ENCODE measurements around the gene RNF17. TPM values are rescaled to one million over a fixed set of nuclear protein-coding genes. Genes with fewer than 3 reads are reported as not detected.
A peak's percentile ranks its signal among the peaks of the same experiment; 100 is the strongest.

The RNF17 gene
- total and polyA plus RNA-seq, 2 donors, result 0.16 TPM; not detected in 1

DNA sequence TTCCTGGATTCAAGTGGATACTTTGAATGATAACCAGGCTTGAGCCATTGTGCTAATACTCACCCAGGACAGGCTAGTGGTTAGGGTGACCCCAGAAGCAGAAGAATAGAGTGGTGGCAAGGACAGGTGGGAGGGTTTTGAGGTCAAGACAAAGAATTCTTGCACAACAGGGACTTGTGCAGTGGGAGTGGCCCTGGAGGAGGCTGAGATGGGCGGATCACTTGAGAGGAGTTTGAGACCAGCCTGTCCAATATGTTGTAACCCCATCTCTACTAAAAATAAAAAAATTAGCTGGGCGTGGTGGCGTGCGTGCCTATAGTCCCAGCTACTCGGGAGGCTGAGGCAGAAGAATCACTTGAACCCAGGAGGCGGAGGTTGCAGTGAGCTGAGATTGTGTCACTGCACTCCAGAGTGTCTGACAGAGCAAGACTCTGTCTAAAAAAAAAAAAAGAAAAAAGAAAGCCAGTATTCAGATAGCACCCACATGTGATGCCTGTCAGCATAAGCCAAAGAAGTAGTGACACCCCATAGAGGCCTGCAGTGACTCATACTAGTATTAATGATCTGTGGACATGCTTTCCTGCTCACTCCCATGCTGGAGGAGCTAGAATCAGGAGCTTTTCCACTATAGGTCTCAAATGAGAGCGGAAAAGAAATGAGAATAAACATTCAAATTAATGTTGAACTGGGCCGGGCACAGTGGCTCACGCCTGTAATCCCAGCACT lies 78.7 kb downstream of the RNF17 start:
- H3K4me1 ChIP-seq (ENCODE audit: insufficient read depth), result no peaks in the 10 kb centered on the region
- no peak overlapping the region for H3K4me3 ChIP-seq (ENCODE audit: low read depth, low read length)
- 72% methylated on average over 9 of the region's 9 CpGs for WGBS
- no peak for DNase-seq (ENCODE audit: extremely low spot score)
- no peaks in the 10 kb centered on the region for H3K36me3 ChIP-seq (ENCODE audit: insufficient read depth)
- H3K27ac ChIP-seq (ENCODE audit: low read depth), result no peak overlapping the region

DNA sequence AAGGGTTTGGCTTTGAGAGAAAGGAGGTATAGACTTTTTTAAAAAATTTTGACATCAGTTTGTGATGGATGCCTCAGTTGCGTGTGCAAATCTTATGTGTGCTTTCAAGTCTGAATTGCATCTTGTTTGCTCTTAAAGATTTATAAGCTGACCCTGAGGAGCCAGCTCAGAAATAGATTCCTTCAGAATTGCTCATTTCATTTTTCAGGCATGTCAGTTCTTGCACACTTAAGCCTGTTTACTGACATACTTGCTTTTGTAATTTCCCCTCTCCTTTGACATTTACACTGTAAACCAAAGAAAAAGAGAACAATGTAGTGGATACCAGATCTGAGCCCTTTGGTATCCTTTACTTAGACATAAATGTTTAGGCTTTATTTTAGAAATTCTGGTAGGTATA lies 87.6 kb downstream of the RNF17 start:
- H3K4me1 ChIP-seq (ENCODE audit: insufficient read depth), result no peaks in the 10 kb centered on the region

DNA sequence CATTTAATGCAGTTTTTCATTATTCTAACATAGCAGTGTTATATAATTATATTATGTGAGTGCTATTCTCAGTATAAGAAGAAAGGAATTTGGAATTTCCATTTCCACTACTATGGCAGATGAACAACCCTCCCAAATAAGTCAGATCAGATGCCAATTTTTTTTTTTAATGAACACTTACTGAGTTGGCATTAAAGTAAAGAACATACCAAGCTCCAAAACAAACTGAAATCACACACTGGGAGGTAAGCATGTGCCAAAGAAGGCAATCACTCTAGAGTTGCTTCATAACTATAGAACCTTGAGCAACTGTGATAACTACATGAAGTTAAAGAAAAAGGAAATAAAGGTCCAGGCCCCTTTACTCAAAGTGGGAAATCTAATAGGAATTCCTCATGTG lies 90.3 kb downstream of the RNF17 start:
- DNase-seq (ENCODE audit: extremely low spot score), result no peak
- Histone ChIP-seq H3K4me3 (ENCODE audit: low read depth, low read length) (no peak overlapping the region), H3K36me3 (ENCODE audit: insufficient read depth) (no peaks in the 10 kb centered on the region), H3K27ac (ENCODE audit: low read depth) (no peak overlapping the region), H3K4me1 (ENCODE audit: insufficient read depth) (no peaks in the 10 kb centered on the region)

More for the DNA sequence above, 87.6 kb downstream of the RNF17 start:
- peak; percentile 37 for DNase-seq (ENCODE audit: extremely low spot score)
- WGBS, result 18% methylated on average over 1 of the region's 1 CpG
- Histone ChIP-seq H3K27ac (ENCODE audit: low read depth) (no peak overlapping the region), H3K4me3 (ENCODE audit: low read depth, low read length) (no peak overlapping the region), H3K36me3 (ENCODE audit: insufficient read depth) (no peaks in the 10 kb centered on the region)

DNA sequence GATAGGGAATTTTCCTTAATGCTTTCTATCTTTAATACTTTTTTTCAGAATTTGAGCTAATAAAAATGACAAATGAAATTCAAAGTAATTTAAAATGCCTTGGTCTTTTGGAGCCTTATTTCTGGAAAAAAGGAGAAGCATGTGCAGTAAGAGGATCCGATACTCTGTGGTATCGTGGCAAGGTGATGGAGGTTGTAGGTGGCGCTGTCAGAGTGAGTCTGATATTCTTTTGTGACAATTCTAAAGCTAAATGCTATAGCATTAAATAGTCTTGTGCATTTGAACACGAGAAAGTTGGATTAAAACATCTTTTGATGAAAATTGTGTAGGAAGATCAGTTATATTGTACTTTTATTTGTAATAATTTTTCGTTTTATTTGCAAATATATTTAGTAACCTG lies 95.0 kb downstream of the RNF17 start:
- no peaks in the 10 kb centered on the region for H3K36me3 ChIP-seq (ENCODE audit: insufficient read depth)
- no peak for DNase-seq (ENCODE audit: extremely low spot score)
- H3K4me1 ChIP-seq (ENCODE audit: insufficient read depth), result no peaks in the 10 kb centered on the region
- H3K4me3 ChIP-seq (ENCODE audit: low read depth, low read length), result no peak overlapping the region
- 82% methylated on average over 5 of the region's 5 CpGs for WGBS
- H3K27ac ChIP-seq (ENCODE audit: low read depth), result no peak overlapping the region

DNA sequence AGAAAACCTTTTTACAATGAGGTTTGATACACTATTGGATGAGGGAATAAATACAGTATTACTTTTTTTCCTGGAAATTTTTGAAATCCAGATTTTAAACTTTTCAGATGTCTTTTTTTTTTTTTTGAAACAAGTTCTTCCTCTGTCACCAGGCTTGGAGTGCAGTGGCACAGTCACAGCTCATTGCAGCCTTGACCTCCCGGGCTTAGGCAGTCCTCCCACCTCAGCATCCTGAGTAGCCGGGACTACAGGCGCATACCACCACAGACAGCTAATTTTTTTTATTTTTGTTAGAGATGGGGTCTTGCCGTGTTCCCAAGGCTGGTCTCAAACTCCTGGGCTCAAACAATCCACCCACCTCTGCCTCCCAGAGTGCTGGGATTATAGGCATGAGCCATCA lies 96.8 kb downstream of the RNF17 start:
- Histone ChIP-seq H3K36me3 (ENCODE audit: insufficient read depth) (no peaks in the 10 kb centered on the region), H3K4me3 (ENCODE audit: low read depth, low read length) (no peak overlapping the region)

DNA sequence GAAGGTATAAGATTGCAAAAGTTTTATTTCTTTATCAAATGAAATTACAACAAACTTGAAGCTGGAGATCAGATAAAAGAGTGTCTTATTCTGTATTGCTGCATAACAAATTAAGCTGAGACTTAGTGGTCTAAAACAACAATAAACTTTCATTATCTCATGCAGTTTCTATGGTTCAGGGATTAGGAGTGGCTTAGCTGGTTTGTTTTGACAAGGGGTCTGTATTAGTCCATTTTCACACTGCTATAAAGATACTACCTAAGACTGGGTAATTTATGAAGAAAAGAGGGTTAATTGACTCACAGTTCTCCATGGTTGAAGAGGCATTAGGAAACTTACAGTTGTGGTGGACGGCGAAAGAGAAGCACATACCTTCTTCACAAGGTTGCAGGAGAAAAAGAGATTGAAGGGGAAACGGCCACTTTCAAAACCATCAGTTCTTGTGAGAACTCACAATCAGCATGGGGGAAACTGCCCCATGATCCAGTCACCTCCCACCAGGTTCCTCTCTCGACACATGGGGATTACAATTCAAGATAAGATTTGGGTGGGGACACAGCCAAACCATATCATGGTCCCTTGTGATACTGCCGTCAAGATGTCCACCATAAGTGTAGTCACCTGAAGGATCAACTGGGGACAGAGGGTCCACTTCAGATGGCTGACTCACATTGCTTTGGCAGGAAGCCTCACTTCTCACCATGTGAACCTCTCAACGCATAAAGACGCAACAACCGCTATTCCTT lies 97.8 kb downstream of the RNF17 start:
- Histone ChIP-seq H3K36me3 (ENCODE audit: insufficient read depth) (no peaks in the 10 kb centered on the region), H3K4me3 (ENCODE audit: low read depth, low read length) (no peak overlapping the region), H3K4me1 (ENCODE audit: insufficient read depth) (no peaks in the 10 kb centered on the region), H3K27ac (ENCODE audit: low read depth) (no peak overlapping the region)
- 74% methylated on average over 8 of the region's 8 CpGs for WGBS
- DNase-seq (ENCODE audit: extremely low spot score), result no peak

More for the DNA sequence above, 96.8 kb downstream of the RNF17 start:
- no peak for DNase-seq (ENCODE audit: extremely low spot score)
- H3K4me1 ChIP-seq (ENCODE audit: insufficient read depth), result no peaks in the 10 kb centered on the region
- 58% methylated on average over 4 of the region's 4 CpGs for whole genome bisulfite sequencing
- H3K27ac ChIP-seq (ENCODE audit: low read depth), result no peak overlapping the region

DNA sequence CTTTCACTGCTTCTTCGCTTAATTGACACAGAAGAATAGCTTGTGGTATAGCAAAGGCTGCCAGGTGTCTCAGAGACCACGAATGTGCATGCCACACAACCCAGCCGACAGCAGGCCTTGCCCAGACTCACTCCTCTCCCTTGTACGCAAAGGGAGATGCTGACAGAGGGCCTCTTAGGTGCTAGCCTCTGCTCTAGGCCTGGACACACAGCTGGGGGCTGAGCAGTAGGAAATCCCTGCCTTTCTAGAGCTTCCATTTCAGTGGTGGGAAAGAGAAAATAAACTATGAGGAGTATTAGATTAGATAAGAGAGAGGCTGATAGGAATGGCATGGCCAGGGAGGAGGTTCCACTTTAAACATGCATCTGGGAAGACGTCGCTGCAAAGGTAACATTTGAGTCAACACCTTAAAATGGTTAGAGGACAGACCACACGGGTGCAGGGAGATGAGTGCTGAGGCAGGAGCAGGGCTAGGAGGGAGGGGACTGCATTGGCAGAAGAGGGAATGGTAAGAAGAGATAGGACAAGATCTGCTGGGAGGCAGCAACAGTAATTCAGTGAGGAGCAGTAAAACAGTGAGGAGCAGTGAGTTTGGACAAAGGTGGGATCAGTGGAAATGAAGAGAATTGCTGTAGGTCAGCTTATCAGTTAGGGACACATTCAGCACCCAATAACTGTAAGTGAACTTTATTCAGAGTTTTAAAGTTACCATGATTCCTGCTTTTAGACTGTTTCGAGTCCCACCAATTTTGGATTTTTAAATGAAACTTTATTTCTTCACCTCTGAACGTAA lies 100.0 kb downstream of the RNF17 start:
- Histone ChIP-seq H3K4me3 (ENCODE audit: low read depth, low read length) (no peak overlapping the region), H3K36me3 (ENCODE audit: insufficient read depth) (no peaks in the 10 kb centered on the region), H3K27ac (ENCODE audit: low read depth) (no peak overlapping the region), H3K4me1 (ENCODE audit: insufficient read depth) (no peaks in the 10 kb centered on the region)
- no peak for DNase-seq (ENCODE audit: extremely low spot score)
- 58% methylated on average over 9 of the region's 9 CpGs for WGBS

DNA sequence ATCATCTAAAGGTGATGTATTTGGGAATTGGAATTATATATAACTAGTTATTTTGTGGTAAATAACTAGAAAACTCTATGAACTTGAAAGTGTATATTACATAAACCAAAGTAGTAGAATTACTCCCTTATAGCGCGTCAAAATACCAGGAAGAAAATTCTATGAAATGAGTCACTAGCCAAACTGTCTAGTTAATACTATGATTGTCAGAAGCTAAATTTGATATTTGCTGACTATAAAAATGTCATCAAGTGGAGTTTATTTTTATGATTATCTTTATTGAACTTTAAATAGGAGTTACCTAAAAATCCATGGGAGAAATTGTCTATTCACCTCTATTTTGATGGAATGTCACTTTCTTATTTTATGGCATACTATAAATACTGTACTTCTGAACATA lies 100.6 kb downstream of the RNF17 start:
- Histone ChIP-seq H3K27ac (ENCODE audit: low read depth) (no peak overlapping the region), H3K4me3 (ENCODE audit: low read depth, low read length) (no peak overlapping the region), H3K4me1 (ENCODE audit: insufficient read depth) (no peaks in the 10 kb centered on the region), H3K36me3 (ENCODE audit: insufficient read depth) (no peaks in the 10 kb centered on the region)
- DNase-seq (ENCODE audit: extremely low spot score), result no peak
- WGBS, result 79% methylated on average over 2 of the region's 2 CpGs

DNA sequence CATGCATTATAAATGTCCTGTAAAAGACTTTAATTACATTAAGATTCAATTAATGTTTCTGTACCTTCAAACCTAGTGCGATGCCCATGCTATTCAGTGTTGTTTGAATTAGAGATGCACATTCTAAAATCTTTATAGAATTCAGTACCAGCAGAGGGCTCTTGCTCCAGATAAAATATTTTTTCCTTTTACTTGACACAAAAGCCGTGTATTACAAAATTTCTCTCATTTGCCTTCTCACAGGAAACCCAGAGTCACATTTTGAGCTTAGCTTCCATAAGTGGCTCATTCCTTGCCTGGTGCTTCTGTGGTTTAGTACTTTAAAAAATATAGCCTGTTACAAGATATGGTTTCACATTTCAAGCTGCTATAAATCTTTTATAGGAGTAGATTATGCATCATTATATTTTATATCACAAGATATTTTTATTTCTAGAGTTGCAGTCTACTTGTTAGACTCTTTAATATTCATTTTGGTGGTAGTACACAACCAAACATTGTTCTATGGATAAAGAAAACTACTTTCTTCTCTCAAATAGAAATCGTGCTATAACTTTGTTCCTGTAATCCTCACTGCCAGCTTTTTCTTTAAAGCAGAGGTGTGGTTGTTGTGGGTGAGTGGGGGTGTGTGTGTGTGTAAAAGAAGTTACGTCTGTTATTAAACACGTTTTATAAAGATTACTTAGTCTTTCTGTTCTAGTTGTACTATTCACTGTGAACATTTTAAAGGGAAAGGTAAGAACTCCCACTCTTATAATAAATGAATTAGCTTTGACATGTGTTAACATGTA lies 101.4 kb downstream of the RNF17 start:
- WGBS, result 19% methylated on average over 5 of the region's 5 CpGs
- Histone ChIP-seq H3K27ac (ENCODE audit: low read depth) (no peak overlapping the region), H3K4me1 (ENCODE audit: insufficient read depth) (no peaks in the 10 kb centered on the region), H3K4me3 (ENCODE audit: low read depth, low read length) (no peak overlapping the region), H3K36me3 (ENCODE audit: insufficient read depth) (no peaks in the 10 kb centered on the region)
- DNase-seq (ENCODE audit: extremely low spot score), result no peak

DNA sequence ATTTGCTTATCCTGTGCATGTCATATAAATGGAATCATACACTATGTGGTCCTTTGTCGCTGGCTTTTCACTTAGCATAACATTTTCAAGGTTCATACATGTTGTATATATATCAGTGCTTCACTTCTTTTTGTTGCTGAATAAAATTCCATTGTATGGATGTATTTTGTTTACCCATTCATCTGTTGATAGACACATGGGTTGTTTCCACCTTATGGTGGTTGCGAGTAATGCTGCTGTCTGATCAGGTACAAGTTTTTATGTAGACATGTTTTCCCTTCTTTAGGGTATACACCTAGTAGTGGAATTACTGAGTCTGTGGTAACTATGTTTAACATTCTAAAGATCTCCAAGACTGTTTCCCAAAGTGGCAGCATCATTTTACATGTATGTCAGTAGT lies 102.5 kb downstream of the RNF17 start:
- 85% methylated on average over 2 of the region's 2 CpGs for WGBS
- Histone ChIP-seq H3K4me3 (ENCODE audit: low read depth, low read length) (no peak overlapping the region), H3K27ac (ENCODE audit: low read depth) (no peak overlapping the region), H3K4me1 (ENCODE audit: insufficient read depth) (no peaks in the 10 kb centered on the region), H3K36me3 (ENCODE audit: insufficient read depth) (no peaks in the 10 kb centered on the region)
- no peak for DNase-seq (ENCODE audit: extremely low spot score)

DNA sequence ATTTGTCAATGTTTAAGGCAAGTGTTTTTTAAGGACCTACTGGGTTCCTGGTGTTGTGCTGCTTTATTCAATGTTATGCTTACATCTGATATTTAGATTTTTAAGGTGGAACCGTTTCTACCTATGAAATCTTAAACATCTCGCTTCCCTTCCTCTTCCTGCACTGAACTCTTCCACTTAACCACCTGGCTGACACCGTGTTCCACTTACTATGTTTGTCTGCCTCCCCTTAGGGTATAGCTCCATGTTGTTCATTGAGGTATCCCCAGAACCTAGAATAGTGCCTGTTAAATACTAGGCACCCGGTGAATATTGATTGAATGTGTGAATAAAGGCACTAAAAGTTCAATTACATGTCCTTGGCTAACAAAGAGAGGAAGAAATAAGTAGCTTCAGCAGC lies 104.9 kb downstream of the RNF17 start:
- DNase-seq (ENCODE audit: extremely low spot score), result no peak
- no peaks in the 10 kb centered on the region for H3K36me3 ChIP-seq (ENCODE audit: insufficient read depth)
- no peak overlapping the region for H3K27ac ChIP-seq (ENCODE audit: low read depth)
- no peaks in the 10 kb centered on the region for H3K4me1 ChIP-seq (ENCODE audit: insufficient read depth)
- WGBS, result 48% methylated on average over 4 of the region's 4 CpGs
- H3K4me3 ChIP-seq (ENCODE audit: low read depth, low read length), result no peak overlapping the region

DNA sequence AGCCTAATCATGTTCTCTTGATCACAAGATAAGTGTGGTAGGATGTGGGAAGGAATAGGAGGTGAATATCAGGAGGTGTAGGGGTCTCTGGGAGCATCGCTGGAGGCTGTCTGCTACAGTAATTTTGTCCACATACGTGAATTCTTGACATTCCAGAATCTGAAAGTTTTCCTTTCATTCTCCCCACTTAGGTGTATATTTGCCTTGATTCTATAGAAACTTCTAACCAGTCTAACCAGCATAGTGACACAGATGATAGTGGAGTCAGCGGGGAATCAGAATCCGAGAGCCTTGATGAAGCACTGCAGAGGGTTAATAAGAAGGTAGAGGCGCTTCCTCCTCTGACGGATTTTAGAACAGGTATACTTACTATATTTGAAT lies 106.4 kb downstream of the RNF17 start:
- no peak for DNase-seq (ENCODE audit: extremely low spot score)
- Histone ChIP-seq H3K4me1 (ENCODE audit: insufficient read depth) (no peaks in the 10 kb centered on the region), H3K4me3 (ENCODE audit: low read depth, low read length) (no peak overlapping the region), H3K27ac (ENCODE audit: low read depth) (no peak overlapping the region), H3K36me3 (ENCODE audit: insufficient read depth) (no peaks in the 10 kb centered on the region)
- 71% methylated on average over 6 of the region's 6 CpGs for WGBS

DNA sequence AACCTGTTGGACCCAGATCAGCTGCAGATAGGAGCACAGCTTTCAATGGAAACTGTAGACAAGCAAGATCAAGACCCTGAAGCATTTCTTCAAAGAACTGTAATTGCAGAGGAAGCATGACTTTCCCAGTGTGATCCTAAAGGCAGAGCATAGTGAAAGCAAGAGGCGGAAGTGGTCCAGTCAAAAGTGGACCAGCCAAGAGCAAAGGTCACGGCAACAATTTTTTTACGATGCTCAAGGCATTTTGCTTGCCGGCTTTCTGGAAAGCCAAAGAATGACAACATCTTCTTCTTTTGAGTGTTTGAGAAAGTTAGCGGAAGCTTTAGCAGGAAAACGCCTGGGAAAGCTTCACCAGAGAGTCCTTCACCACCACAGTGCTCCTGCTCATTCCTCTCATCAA lies 111.6 kb downstream of the RNF17 start:
- H3K27ac ChIP-seq (ENCODE audit: low read depth), result no peak overlapping the region
- no peak for DNase-seq (ENCODE audit: extremely low spot score)
- H3K4me1 ChIP-seq (ENCODE audit: insufficient read depth), result no peaks in the 10 kb centered on the region
- WGBS, result 46% methylated on average over 6 of the region's 6 CpGs
- H3K36me3 ChIP-seq (ENCODE audit: insufficient read depth), result no peaks in the 10 kb centered on the region
- no peak overlapping the region for H3K4me3 ChIP-seq (ENCODE audit: low read depth, low read length)

Measured in urinary bladder (tissue), 4 donors.